ENCODE measurements around the gene RARG.
"Not testable (repeated sequence)": the region's sequence is repeated elsewhere in the genome, so short reads cannot be mapped to it uniquely, and the experiment has no call there.

The RARG gene

GRCh38 chr12:53166837-53167236 lies 65.2 kb downstream of the RARG start:
- DNase-seq: no peak

- not testable (repeated sequence) for DNase-seq
These were observed 69.0 kb downstream of the RARG start for GRCh38 chr12:53163008-53163407.

- DNase-seq: no peak
These were observed 70.7 kb downstream of the RARG start for GRCh38 chr12:53161119-53161911.

GRCh38 chr12:53160673-53161072 lies 71.3 kb downstream of the RARG start:
- no peak for DNase-seq
